ENCODE results near the gene CDKN1C.

- no peak for TF ChIP-seq POLR2A (IDR thresholded peaks at IDR 0.05)
- TF ChIP-seq CTCF (IDR thresholded peaks at IDR 0.05) = no peak
Measured at GRCh38 chr11:2924821-2925675, 39.5 kb upstream of the CDKN1C start.

Data from thyroid gland (tissue), 4 donors.